GM12874 (cell line): ENCODE results near the gene UTP14A.

ENCODE experiments used
- TF ChIP-seq, protein P1 (sequence below): IDR thresholded peaks from 2 replicates; pipeline ENCODE4 v1.5.1; 2011; ENCODE audit warnings: low read depth, mild to moderate bottlenecking, control low read depth, low read length, moderate library complexity; ENCODE audit not compliant: insufficient read depth

Gene UTP14A

GRCh38 chrX:129959493-129959832, 53.5 kb downstream of the UTP14A start:
- TF ChIP-seq, protein P1, sequence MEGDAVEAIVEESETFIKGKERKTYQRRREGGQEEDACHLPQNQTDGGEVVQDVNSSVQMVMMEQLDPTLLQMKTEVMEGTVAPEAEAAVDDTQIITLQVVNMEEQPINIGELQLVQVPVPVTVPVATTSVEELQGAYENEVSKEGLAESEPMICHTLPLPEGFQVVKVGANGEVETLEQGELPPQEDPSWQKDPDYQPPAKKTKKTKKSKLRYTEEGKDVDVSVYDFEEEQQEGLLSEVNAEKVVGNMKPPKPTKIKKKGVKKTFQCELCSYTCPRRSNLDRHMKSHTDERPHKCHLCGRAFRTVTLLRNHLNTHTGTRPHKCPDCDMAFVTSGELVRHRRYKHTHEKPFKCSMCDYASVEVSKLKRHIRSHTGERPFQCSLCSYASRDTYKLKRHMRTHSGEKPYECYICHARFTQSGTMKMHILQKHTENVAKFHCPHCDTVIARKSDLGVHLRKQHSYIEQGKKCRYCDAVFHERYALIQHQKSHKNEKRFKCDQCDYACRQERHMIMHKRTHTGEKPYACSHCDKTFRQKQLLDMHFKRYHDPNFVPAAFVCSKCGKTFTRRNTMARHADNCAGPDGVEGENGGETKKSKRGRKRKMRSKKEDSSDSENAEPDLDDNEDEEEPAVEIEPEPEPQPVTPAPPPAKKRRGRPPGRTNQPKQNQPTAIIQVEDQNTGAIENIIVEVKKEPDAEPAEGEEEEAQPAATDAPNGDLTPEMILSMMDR, result no peak

DNA sequence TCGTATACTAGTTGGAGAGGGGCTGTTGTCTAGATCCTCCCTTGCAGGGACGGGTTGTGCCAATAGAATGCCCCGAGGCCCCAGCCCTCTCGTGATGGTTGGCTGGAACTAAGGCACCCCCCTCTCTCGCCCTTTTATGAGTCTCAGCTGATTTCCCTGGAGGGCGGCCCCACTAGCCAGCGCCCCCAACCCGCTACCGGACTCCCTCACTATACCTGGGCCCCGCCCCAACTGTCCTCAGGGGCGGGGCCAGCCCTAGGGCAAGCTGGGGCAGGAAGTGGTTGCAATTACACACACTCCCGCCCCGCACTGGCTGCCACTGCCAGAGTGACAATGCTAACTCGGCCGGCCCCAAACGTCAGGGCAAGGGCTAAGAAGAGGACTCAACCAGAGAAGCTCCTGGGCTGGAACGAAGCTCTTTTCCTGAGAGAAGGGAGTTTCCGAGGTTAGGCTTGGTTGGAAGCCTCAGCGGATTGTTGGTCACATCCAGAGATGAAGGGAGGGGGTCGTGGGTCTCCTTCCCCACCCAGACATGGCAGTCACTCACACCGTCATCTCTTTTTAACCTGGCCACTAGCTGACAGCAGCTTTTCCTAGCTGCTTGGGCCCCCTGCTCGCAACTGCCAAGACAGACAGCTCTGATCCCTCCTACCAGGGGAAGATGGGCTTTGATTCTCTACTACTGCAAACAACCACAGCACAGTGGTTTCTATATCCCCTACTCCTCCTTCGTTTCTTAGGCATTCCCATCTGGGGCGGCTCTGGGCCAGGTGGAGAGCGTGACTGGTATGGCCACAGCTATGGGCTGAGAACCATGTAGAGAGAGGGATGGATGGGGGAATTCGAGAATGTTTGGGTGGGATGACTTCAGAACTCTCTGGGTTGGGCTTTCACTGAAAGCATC, 55.5 kb downstream of the UTP14A start:
- TF ChIP-seq, protein P1, result no peak

- TF ChIP-seq, protein P1, result no peak
Observed at GRCh38 chrX:129963729-129964128, 57.8 kb downstream of the UTP14A start.

DNA sequence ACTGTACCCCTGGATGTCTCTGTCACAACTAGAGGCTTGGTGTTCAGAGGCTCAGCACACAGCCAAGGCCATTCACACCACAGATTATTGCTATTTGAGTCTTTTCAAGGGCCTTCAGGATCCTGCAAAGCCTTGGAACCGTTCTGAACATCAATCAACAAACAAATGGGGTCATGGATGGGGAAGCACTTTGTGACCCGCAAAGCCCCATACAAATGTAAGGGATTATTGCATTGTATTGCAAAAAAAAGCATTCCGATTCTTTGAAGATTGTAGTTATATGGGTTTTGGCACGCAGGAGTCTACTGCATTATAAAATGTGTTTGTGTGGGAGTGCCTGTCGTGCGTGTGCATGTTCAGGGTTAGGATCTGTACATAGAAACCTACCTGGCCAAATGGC, 59.2 kb downstream of the UTP14A start:
- TF ChIP-seq, protein P1, result no peak

DNA sequence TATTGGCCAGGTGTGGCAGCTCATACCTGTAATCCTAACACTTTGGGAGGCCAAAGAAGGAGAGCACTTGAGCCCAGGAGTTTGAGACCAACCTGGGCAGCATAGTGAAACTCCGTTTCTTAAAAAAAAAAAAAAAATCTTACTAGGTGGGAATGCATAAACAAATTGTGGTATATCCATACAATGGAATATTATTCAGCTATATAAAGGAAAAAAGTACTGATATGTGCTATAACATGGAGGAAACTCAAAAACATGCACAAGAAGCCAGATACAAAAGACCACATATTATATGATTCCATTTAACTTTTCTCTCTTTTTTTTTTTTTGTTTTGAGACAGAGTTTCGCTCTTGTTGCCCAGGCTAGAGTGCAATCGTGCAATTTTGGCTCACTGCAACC, 63.0 kb downstream of the UTP14A start:
- TF ChIP-seq, protein P1, result no peak

- TF ChIP-seq, protein P1, result no peak
Observed at GRCh38 chrX:129976441-129976840, 70.5 kb downstream of the UTP14A start.
